SKM-1 (cell line): ENCODE measurements around the gene TRAF2.
"Not testable (repeated sequence)": the region's sequence is repeated elsewhere in the genome, so short reads cannot be mapped to it uniquely, and the experiment has no call there.

ENCODE experiments used
- DNase-seq: peaks from one replicate; lab custom pipeline; 2025; ENCODE audit not compliant: unreplicated experiment; lab: John Stamatoyannopoulos, UW

Gene TRAF2

DNA sequence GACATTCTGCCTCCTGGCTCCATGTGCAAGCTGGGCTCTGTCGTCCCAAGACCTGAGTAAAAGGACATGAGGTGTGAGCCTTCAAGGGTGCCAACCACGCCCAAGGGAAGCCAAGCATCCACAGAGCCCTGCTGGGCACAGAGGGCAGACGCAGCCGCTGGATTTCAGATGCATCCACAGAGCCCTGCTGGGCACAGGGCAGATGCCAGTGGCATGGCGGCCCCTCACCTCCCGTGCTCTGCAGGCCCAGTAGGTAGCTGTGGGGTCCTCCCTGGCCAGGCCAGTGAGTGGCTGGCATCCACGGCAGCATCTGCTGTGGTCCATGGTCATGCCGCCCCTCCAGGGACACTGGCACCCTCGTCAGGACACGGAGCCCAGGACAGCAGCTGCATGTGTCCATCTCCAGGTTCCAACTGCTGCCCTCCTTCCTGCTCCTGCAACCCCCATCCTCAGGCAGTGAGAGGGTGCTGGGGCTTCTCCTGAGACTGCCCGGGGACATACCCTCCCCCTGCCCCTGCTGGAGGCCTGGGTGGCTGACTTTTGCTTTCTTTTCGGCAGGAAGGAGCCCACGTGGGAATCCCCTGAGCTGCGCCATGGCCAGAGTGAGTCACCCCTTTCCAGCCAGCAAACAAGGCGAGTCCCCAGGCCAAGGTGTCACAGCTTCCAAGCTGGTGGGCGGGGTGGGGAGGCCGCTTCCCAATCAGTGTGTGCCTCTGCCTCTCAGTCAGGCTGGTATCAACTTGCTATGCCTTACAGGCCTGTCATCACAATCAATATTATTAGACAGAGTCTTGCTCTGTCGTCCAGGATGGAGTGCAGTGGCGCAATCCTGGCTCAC, 4.0 kb upstream of the TRAF2 start:
- no peak for DNase-seq

DNA sequence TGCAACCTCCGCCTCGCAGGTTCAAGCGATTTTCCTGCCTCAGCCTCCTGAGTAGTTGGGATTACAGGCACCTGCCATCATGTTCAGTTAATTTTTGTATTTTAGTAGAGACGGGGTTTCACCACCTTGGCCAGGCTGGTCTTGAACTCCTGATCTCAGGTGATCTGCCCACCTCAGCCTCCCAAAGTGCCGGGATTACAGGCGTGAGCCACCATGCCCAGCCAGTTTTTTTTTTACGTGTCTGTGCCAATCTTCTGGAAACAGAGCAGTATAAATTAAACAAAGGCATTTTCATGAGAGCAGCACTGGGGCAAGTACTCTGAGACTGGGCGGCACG, 3.4 kb upstream of the TRAF2 start:
- not testable (repeated sequence) for DNase-seq

DNA sequence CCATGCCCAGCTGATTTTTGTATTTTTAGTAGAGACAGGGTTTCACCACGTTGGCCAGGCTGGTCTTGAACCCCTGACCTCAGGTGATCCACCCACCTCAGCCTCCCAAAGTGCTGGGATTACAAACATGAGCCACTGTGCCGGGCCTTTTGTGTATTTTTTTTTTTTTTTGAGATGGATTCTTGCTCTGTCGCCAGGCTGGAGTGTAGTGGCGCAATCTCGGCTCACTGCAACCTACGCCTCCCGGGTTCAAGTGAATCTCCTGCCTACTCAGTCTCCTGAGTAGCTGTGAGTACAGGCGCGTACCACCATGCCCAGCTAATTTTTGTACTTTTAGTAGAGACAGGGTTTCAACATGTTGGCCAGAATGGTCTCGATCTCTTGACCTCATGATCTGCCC, 2.6 kb upstream of the TRAF2 start:
- not testable (repeated sequence) for DNase-seq

DNA sequence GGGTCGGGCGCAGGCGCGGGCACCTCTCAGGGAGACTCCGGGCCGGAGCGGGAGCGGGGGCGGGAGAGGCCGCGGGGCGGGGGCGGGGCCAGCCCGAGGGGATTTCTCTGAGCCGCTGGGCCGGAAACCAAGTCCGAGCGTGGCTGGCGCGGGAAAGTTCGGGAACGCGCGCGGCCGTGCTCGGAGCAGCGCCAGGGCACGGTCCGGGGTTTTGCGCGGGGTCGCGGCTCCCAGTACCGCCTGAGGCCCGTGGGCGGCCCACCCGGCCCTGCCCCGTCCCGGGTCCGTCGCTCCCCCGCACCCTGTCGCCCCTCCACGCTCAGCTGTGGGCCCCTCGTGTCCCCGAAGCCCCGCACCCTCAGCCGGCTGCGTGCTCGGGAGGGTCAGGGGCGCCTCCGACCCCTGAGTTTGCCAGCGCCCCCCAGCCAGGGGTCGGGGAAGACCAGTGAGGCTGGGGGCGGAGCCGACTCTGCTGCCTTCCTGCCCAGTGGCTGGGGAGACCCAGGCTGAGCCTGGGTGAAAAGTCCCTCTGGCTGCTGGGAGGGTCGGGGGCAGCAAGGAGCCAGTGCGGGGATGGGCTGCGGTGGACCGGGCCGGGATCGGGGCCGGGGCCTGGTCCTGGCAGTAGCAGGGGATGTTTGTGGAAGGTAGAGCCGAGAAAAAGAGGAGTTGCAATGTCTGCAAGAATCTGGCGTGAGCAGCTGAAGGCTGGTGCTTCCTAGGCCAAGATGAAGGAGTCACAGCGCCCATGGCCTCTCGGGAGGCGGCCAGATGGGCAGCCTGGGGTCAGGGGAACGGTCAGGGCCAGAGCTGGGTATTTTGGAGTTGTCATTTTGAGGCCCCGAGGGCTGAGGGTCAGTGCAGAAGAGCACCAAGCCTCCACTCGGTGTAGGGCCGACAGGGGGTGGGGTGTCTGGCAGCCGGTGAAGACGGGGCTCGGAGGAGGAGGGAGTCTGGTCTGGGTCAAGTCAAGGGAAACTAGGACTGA, 588 bp downstream of the TRAF2 start:
- DNase-seq: no peak

DNA sequence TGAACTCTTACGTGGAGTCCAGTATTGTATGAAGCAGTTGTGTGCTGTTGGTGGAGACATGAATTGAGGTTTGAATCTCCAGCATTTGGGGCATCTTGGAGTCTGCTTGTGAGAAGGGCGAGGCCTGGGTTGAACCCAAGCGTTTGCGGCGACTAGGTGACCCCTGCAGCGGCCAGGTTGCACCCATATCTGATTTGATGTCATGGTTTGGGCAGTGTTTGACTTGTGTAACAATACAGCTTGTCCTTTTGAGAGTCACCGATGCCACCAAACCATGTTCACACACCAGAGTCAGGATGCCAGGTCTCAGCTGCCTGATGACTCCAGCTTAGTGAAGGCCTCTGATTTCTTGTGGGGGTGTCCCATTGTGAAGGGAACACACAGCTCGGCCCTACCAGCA, 2.1 kb downstream of the TRAF2 start:
- no peak for DNase-seq

DNA sequence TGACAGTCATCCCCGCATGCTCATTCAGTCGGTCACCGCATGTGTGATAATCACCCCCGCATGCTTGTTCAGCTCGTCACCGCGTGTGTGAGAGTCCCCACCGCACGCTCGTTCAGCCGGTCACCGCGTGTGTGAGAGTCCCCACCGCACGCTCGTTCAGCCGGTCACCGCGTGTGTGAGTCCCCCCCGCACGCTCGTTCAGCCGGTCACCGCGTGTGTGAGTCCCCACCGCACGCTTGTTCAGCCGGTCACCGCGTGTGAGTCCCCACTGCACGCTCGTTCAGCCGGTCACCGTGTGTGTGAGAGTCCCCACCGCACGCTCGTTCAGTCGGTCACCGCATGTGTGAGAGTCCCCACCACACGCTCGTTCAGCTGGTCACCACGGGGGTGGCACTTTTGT, 3.5 kb downstream of the TRAF2 start:
- DNase-seq: no peak

DNA sequence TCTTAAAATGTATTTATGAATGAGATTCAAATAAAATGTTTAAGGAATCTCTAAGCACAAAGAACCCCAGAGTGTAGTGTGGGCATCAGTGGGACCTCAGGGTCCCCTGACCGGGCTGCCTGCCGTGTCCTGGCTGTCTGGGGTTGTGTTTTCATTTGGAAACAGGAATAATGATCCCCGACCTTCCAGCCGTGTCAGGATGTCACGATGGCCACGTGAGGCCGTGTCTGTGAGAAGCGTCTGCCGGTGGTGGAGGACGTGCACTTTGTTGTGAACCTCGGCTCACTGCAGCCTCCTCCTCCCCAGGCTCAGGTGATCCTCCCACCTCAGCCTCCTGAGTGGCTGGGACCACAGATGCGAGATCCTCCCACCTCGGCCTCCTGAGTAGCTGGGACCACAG, 4.3 kb downstream of the TRAF2 start:
- no peak for DNase-seq

DNA sequence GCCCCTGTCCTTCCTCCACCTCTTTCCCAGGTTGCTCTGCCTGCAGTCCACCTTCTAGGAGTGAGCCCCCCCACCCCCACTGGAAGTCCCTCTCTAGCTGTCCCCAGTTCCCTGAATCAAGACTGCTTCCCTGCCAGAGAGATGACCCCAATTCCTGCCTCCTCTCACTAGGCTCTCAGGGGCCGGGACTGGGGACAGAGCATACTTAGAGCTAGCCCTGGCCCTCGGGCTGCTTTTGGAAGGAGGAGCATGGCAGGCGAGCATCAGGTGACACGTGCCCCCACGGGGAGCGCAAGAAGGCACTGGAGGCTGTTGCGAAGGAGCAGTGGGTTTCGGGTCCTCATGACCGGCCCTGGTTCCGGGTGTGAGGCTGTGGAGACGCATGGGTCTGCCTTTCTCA, 9.7 kb downstream of the TRAF2 start:
- no peak for DNase-seq

DNA sequence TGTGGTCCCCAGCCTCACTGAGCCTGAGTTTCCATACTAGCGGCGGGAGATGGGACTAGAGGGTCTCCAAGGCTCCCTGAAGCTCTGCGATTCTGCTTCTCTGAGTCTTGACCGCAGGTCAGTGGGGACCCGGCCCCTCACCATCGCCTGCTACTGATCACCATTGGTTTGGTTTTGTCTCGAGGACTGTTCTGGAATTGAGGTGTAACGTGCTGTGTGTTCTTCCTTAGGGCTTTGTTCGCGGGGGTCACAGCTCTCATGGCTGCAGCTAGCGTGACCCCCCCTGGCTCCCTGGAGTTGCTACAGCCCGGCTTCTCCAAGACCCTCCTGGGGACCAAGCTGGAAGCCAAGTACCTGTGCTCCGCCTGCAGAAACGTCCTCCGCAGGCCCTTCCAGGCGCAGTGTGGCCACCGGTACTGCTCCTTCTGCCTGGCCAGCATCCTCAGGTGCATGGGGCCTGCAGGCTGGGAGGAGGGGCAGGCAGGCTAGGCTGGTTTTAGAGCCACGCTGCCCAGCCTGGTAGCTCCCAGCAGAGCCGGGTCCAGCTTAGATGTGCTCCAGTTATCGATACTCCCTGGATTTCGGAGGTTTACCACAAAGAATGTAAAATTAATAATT, 12.3 kb downstream of the TRAF2 start:
- no peak for DNase-seq

DNA sequence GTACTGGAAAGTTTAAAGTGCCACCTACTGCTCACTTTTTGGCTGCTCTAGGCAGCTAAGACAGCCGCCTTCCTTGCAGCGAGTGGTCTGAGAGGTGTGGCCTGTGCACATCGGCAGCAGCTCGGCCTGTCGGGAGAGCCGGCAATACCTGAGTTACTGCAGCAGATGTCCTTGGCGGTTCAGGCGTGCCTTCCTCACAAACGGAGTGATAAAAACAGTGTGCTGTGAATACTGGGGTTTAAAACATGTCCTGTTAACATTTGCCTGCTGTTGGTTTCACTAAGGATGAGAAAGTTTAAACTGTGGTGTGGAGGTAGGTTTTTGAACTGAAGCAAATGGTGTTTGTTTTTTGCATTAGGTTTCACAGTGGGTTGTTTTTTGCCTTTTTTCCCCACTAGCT, 12.9 kb downstream of the TRAF2 start:
- no peak for DNase-seq

DNA sequence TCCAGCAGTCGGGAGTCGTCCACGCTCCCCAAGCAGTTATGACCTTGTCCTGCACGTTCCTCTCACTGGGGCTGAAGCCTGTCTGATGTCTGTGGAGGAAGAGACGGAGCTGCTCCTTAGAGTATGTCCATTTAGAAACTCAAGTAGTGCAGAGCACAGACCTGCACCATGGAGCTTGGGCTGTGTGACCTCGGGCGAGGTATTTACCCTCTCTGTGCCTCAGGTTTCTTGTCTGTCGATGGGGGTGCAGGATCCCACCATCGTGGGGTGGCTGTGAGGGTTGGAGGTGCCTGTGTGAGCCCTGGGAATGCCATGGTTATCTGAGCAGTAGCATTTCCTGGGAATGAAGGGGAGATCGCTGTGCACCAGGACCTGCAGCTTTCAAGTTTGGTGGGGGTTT, 14.2 kb downstream of the TRAF2 start:
- DNase-seq: no peak

DNA sequence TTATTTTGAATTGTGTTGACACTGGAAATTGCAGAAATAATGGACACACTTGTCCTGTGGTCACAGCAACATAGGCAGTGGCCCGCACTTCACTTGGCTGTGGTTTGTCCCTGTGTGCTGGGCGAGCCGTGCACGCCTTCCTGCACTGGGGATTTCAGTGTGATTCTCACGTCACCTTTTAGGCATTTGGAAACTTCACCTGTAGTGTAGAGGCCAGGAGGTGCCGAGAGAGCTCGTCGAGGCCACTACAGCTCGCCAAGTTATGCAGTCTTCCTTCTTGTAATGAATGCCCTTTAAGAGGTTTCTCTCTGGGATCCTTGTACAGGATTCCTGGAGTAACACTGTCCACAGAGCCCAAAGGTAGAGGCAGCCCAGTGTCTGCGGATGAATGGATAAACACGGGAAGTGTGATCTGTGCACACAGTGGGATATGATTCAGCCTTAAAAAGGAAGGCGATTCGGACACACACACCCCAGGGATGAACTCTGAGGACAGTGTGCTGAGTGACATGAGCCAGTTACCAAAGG, 14.7 kb downstream of the TRAF2 start:
- DNase-seq: no peak

DNA sequence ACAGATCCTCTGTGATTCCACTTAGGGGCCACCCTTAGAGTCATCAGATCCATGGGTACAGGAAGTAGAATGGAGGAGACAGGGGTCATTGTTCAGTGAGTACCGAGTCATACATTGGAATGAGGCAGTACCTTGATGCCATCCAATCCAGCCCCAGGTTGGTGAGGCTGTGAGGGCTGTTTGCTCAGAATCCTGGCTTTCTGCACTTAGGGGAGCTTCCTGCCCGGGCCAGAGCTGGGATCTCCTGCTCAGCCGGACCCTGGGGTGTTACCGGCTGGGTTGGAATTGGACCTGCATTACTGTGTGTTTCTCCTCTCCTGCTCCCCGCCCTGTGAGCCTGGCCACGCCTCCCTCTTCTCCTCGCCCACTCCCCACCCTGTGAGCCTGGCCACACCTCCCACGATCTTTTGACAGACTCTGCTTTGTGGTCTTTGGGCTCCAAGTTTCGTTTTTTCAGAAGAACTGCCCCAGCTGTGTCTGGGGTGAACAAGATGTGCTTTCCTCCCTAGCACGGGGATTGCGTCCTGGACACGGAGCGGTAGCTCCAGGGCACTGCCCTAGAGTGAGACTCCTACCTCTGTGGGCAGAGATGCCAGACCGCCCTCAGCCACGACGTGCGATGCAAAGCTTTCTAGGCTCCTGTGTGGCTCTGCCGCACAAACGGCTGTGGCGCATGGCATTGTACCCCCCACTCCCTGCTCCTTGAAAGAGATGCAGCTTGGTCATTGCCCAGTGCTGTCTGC, 15.4 kb downstream of the TRAF2 start:
- DNase-seq: no peak

DNA sequence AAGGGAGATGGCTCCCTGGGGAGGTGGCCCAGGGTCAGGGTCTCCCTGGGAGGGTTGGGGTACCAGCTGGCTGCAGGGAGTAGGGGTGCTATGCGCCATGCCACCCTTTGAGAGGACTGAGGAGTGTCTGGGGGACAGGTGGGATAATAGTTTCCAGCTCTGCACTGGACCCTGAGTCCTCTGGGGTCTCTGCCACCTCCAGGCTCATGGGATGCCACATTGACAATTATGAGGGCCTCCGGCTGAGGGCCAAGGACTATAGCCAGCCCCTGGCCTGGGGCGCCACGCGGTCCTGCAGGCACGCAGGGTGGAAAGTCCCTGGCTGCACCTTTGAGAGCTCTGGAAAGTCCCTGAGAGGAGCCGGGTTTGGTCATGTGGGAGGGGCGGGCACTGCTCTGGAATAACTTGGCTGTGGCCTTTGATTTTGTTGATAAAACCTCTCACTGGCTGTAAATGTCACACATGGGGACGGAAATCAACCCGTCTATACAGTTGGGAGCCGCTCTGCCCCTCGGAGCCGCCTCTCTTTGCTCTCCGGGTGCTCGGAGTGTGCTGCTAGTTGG, 16.0 kb downstream of the TRAF2 start:
- DNase-seq: no peak

DNA sequence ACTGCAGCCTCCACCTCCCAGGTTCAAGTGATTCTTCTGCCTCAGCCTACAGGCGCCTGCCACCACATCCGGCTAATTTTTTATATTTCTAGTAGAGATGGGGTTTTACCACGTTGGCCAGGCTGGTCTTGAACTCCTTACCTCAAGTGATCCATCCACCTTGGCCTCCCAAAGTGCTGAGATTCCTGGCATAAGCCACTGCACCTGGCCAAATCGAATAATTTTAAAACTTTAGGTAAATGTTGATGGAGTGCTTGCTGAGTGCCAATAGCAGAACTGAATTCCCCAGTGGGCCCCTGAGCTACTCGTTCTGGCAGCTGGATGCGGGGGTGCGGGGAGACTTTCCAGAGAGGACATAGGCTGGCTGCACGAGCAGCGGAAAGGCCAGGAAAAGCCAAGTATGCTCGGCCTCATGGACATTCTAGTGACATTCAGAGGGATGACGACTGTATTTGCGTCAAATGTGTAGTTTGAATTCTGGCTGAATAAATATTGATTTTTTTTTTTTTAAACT, 16.8 kb downstream of the TRAF2 start:
- no peak for DNase-seq

DNA sequence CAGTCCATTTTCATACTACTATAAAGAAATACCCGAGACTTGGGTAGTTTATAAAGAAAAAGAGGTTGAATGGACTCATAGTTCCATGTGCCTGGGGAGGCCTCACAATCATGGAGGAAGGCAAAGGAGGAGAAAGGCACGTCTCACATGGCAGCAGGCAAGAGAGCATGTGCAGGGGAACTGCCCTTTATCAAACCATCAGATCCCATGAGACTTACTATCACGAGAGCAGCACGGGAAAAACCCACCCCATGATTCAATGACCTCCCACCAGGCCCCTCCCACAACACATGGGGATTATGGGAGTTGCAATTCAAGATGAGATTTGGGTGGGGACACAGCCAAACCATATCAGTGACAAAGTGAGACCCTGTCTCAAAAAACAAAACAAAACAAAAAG, 19.9 kb downstream of the TRAF2 start:
- DNase-seq: no peak

DNA sequence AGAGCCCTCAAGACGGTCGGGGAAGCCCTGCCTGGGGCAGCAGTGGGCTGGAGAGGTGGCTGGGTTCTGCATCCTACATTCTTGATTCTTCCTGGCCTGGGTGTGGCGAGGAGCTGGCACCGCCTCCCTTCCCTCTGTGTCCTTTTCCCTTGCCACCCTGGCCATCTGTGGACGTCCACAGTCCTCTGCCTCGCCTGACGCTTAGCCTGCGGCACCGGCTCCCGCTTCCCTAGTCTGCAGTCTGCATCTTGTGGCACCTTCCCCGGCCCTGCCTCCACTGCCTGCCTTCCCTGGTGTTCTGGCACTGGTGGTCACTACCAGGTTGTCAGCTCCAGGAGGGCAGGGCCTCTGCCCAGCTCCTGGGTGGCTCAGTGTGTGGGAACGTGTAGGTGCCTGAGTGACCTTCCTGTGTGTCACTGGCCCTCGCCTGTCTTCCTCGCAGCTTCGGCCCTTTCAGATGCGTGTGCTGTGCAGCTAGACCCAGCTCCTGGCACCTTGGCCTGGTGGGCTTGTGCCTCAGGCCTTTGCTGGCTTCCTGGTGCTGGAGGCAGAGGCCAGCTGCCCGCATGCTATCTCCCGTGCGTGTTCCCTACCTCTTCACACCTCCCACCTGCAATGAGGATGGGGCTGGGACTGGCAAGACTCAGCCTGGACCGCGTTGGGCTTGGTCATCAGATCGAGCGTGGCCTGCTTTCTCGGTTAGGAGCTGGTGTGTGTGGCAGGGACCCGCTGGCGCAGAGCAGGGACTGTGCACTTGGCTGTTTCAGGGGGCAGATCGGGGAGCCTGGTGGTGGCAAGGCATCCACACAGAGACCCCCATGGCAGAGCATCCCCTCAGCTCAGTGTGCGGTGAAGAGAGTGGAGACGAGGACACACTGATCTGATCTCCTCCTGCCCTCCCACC, 20.9 kb downstream of the TRAF2 start:
- DNase-seq: no peak

DNA sequence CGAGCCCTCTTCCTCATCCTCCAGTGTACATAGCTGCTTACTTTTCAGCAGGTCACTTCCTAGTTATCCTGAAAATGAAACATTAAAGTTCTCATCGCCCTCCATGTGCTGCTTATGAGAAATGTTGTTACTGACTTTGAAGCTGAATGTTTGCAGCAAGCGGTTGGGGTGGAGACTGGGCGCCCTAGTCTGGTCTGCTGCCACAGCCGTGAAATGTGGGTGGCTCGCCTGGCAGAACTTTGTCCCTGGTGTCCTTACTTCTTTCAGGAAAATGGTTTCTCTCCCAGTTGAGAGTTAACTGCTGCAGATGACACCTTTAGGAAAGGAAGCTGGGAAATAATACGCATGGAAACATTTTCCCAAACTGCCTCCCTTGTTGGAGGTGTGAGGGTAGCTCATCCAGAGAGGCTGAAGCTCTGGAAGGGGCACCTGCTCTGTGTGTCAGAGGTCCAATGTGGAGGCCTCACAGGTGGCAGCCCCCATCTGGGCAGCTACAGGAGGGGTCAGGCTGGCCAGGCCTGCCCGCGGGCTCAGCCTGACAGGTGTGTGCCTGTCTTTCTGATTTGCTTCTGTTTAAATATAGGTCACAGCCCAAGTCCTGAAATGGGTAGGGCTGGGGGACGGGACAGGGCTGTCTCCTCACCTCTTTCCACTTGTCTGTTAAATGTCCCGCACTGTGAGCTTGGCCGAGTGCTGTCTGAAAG, 24.0 kb downstream of the TRAF2 start:
- no peak for DNase-seq

DNA sequence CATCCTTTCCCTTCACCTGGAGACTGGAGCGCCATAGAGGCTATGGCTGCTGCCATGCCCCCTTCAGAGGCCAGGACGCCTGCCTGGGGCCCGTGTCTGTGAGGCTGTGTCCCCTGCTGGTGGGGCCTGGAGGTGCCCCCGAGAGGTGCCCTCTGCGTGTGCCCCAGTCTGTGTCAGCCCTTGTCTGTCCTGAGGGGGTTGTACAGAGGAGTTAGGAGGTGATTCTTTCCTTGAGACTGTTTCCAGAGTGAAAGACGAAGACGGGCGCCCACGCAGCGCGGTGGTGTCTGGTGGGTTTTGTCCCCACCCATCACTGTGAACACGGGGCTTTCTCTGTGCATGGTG, 24.6 kb downstream of the TRAF2 start:
- no peak for DNase-seq
